NB4 (cell line): ENCODE data around the gene WBP2NL.

Experiments
- CTCF ChIP-seq: IDR thresholded peaks from one replicate; pipeline ENCODE4 v1.5.1; 2012; ENCODE audit warnings: low read depth, low read length
- MAX ChIP-seq: IDR thresholded peaks from 2 replicates; pipeline ENCODE4 v1.6.1; 2011; ENCODE audit warnings: low read depth, low read length
- MYC ChIP-seq: IDR thresholded peaks from 2 replicates; pipeline ENCODE4 v1.6.1; 2011; ENCODE audit warnings: low read depth, low read length
- POLR2A ChIP-seq: IDR thresholded peaks from 2 replicates; pipeline ENCODE4 v1.6.1; 2011; ENCODE audit warnings: mild to moderate bottlenecking; ENCODE audit not compliant: insufficient read length; ENCODE audit errors: extremely low read depth

GRCh38 chr22:41964112-41964491, 34.5 kb upstream of the WBP2NL start:
- TF ChIP-seq CTCF (no peak), POLR2A (no peak), MYC (no peak), MAX (no peak)
